ENCODE measurements around the gene LDAH. TPM values are rescaled to one million over a fixed set of nuclear protein-coding genes. Genes with fewer than 3 reads are reported as not detected.

LDAH gene
- 13.5 and 19.1 TPM in 2 replicates for total RNA-seq

DNA sequence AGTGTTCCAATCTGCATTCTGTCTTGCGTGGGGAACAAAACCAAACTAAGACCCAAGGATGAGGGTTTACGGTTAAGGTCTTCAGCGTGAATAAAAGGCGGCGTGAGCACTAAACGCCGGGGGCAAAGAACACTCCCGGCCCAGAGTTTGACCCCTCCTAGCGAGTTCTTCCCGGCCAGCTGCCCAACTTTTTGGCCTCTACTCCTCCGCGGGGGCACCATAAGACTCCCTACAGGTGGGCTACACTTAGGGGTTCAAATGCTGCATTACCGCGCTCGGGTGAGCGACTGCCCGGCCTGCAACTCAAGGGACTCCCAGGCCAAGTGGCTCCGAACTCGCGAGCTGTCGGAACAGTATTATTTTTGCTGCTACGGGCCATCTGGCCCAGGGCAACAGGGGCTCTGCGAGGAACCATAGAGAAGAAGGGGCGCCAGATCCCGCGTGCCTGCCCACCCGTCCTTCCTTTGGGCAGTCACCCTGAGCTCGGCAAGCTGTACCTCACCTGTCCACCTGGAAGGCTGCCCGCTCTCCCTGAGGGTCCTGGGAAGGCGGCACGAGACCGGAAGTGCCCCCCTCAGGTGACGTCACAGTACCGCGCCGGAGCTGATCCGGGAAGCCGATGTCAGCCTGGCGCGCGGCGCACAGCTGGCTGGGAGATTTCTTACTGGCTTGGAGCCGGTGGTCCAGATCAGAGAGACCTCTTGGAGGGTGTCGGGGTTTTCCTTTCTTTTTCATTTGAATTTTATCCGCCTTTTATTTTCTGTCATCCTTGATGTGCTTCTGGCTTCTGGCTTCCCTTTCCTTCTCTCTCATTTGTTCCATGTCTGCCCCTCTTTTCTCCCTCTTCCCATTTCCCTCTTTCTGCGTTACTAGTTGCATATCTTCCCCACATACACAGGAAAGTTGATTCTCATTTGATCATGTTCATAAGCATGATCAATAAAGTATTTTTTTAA, at the start of gene LDAH:
LDAH (minus strand) TSS at position 567 of the 956 bp plus-strand sequence. CDS start 21,638 bp downstream, outside the sequence.

DNA sequence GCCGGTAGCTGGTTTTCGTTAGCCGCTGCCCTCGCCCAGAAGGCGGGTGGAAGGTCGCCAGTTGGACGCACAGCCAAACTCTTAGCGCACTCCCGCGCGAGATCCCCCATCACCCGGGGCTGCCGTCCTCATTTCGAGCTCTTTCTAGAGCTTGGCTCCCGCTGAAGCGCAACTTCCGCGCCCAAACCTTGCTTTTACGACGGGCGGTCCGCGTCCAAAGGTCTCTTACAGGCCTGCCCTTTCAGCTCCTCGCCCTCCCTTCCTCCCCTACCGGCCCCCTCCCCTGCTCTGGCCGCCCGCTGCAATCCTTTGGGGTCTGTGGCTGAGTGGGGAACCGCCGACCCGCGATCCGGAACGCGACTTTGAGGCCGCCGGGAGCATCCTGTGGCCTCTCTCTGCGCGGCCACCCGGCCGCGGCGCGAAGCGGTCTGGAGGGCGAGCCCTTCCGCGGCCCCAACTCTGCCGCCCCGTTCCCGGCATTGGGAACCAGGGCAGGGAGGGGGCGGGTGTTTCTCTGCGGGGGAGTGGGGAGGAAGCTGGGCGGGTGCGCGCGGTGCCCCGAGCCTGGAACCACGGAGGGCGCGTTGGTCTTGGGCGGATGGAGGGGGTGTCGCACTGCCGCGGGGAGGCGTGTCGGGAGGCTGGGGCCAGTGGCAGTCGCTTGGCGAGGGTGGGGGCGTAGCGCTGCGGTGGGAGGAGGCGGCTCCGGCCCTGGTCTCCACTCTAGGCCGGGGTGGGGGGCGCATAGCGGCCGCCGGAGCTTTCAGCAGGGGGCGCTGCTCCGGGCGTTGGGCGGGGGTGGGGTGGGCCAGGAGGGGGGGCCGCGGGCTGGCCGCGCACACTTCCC, 156.4 kb downstream of the LDAH start, which contains the start of gene GDF7:
GDF7 (plus strand) TSS at position 841 of the 847 bp plus-strand sequence. CDS start 96 bp downstream, outside the sequence.

DNA sequence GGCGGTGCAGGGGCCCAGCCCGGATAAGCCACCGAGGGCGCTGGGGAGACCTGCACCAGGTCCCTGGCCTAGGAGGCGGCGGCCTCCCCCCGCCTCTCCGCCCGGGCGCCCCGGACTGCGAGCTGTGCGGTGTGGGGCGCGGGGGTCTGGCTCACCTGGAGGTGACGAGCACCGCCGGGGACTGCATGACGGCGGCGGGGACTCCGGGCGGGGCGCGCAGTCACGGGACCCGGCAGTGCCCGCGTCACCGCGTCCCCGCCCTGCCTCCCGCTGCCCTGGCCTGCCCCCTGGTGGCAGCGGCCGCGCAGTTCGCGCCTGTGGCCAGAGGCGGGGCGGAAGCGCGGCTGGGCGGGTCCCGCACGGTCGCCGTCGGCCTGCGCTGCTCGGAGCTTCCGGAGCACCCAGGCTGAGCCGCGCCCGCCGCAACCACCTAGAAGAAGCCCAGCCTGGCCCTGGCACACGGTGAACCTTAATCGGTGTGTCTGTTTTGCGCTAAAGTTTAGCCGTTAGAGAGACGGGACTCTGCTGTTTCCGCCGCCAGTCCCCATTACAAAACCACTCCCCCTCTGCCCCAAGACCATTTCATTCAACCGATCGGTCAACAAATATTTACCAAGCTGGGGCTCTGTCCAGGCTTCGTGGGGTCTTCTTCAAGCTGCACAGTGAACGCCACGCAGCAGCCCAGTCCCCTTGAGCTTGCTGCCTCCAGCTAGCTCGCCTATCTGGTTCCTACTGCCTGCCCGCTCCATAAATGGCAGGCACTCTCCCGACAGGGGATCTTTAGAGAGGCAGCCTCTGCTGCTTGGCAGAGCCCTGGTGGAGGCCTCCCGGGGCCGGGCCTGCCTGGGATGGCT, 171.8 kb downstream of the LDAH start, which contains the start of gene HS1BP3:
HS1BP3 (minus strand) TSS at position 222 of the 854 bp plus-strand sequence; CDS start at position 187, 35 bp downstream.

Other genes starting within 250 kb of the LDAH start
- gene HS1BP3, start 172.0 kb downstream of the LDAH start, total RNA-seq, result 28.9 and 29.1 TPM in 2 replicates
- gene GDF7, start 156.0 kb downstream of the LDAH start, total RNA-seq, result under 0.01 and 0.53 TPM in 2 replicates
- not detected in 2 replicates for gene APOB, start 221.0 kb upstream of the LDAH start, total RNA-seq

Measured in myometrial cell (primary cell).